Glutamatergic neuron (in vitro differentiated cells): Measurements from ENCODE around the gene KRCC1. TPM values are rescaled to one million over a fixed set of nuclear protein-coding genes. Genes with fewer than 3 reads are reported as not detected.

Source experiments
- DNase-seq: peaks from one replicate; pipeline ENCODE4 v3.0.0; 2022
- H3K27ac Mint-ChIP-seq: one replicate; pipeline ENCODE4 v1.8.0; 2020; ENCODE audit warnings: mild to moderate bottlenecking, mixed read lengths, inconsistent platforms; ENCODE audit not compliant: unreplicated experiment
- H3K27me3 Mint-ChIP-seq: one replicate; pipeline ENCODE4 v1.8.0; 2020; ENCODE audit warnings: mild to moderate bottlenecking, moderate library complexity, mixed read lengths, inconsistent platforms; ENCODE audit not compliant: unreplicated experiment
- H3K36me3 Mint-ChIP-seq: one replicate; pipeline ENCODE4 v1.8.0; 2020; ENCODE audit warnings: mild to moderate bottlenecking, mixed read lengths, inconsistent platforms; ENCODE audit not compliant: unreplicated experiment
- H3K4me1 Mint-ChIP-seq: one replicate; pipeline ENCODE4 v1.8.0; 2020; ENCODE audit warnings: mild to moderate bottlenecking, low read depth, mixed read lengths, inconsistent platforms; ENCODE audit not compliant: unreplicated experiment
- H3K4me3 Mint-ChIP-seq: one replicate; pipeline ENCODE4 v1.8.0; 2020; ENCODE audit warnings: mild to moderate bottlenecking, mixed read lengths, inconsistent platforms; ENCODE audit not compliant: unreplicated experiment
- H3K9me3 Mint-ChIP-seq: one replicate; pipeline ENCODE4 v1.8.0; 2020; ENCODE audit warnings: mild to moderate bottlenecking, moderate library complexity, mixed read lengths, inconsistent platforms; ENCODE audit not compliant: unreplicated experiment
- CTCF ChIP-seq: fragments of 200-600 bp; sonication (generic); IDR thresholded peaks from one replicate; pipeline ENCODE4 v1.5.0; 2021; ENCODE audit not compliant: partially characterized antibody, unreplicated experiment
- total RNA-seq: library from RNA; stranded (reverse); fragmentation: NEBNext Ultra II Directional; extraction: Animal tissue kit (Norgen Biotek cat#: 25700); gene quantifications from one replicate; pipeline ENCODE4 v1.2.1, GENCODE V29; 2021; ENCODE audit not compliant: unreplicated experiment

KRCC1 gene
- total RNA-seq, 1 donor from 2014 or later, result 8.0 TPM

GRCh38 chr2:88070055-88070454 is 14.5 kb upstream of the KRCC1 start:
- peaks cover 10% of the 10 kb centered on the region for H3K4me1 Mint-ChIP-seq
- H3K36me3 Mint-ChIP-seq, result no peaks in the 10 kb centered on the region
- H3K9me3 Mint-ChIP-seq, result peaks cover 2% of the 10 kb centered on the region
- DNase-seq, result no peak
- TF ChIP-seq CTCF, result no peak
- no peaks in the 10 kb centered on the region for H3K27me3 Mint-ChIP-seq
- H3K4me3 Mint-ChIP-seq, result no peak overlapping the region
- H3K27ac Mint-ChIP-seq, result no peak overlapping the region

GRCh38 chr2:88069117-88069516 is 13.5 kb upstream of the KRCC1 start:
- Mint-ChIP-seq H3K36me3 (no peaks in the 10 kb centered on the region), H3K27ac (peak overlapping the region; percentile 10), H3K4me3 (no peak overlapping the region), H3K27me3 (no peaks in the 10 kb centered on the region), H3K4me1 (peaks cover 10% of the 10 kb centered on the region), H3K9me3 (peaks cover 2% of the 10 kb centered on the region)
- no peak for DNase-seq
- no peak for TF ChIP-seq CTCF

- no peaks in the 10 kb centered on the region for H3K27me3 Mint-ChIP-seq
- H3K4me3 Mint-ChIP-seq, result no peak overlapping the region
- TF ChIP-seq CTCF, result no peak
- peaks cover 10% of the 10 kb centered on the region for H3K4me1 Mint-ChIP-seq
- H3K36me3 Mint-ChIP-seq, result no peaks in the 10 kb centered on the region
- no peaks in the 10 kb centered on the region for H3K9me3 Mint-ChIP-seq
- H3K27ac Mint-ChIP-seq, result no peak overlapping the region
- DNase-seq, result no peak
These were observed 12.5 kb upstream of the KRCC1 start for GRCh38 chr2:88068044-88068443.

GRCh38 chr2:88067598-88067997 is 12.0 kb upstream of the KRCC1 start, which contains the start of gene SMYD1:
SMYD1 (plus strand) TSS chr2:88067825; CDS start chr2:88067865, 40 bp downstream.
- no peaks in the 10 kb centered on the region for H3K36me3 Mint-ChIP-seq
- H3K4me3 Mint-ChIP-seq, result no peak within 1 kb of the TSS
- no peak for TF ChIP-seq CTCF
- no peak within 1 kb of the TSS for H3K27ac Mint-ChIP-seq
- no peaks in the 10 kb centered on the region for H3K27me3 Mint-ChIP-seq
- H3K9me3 Mint-ChIP-seq, result no peaks in the 10 kb centered on the region
- H3K4me1 Mint-ChIP-seq, result peaks cover 10% of the 10 kb centered on the region
- no peak for DNase-seq

GRCh38 chr2:88067189-88067588 is 11.6 kb upstream of the KRCC1 start:
- Mint-ChIP-seq H3K9me3 (no peaks in the 10 kb centered on the region), H3K27ac (no peak overlapping the region), H3K4me1 (peaks cover 10% of the 10 kb centered on the region), H3K36me3 (no peaks in the 10 kb centered on the region), H3K4me3 (no peak overlapping the region), H3K27me3 (no peaks in the 10 kb centered on the region)
- no peak for TF ChIP-seq CTCF
- DNase-seq, result no peak
